AG10803 (cell line): Measurements from ENCODE around the gene DENND1A.
"Not testable (repeated sequence)": the region's sequence is repeated elsewhere in the genome, so short reads cannot be mapped to it uniquely, and the experiment has no call there.

ENCODE experiments used
- DNase-seq: peaks from one replicate; pipeline ENCODE4 v3.0.0; 2010; ENCODE audit warnings: low read depth
- H3K4me3 ChIP-seq: 2 replicates; pipeline ENCODE4 v1.5.1; 2011; ENCODE audit warnings: mild to moderate bottlenecking, low read length, control low read depth
- CTCF ChIP-seq: conservative IDR thresholded peaks from 2 replicates; pipeline ENCODE4 v1.5.1; 2011; ENCODE audit warnings: mild to moderate bottlenecking, low read length, control low read depth, inconsistent platforms

The DENND1A gene

GRCh38 chr9:123922911-123923310 lies 7.0 kb downstream of the DENND1A start:
- DNase-seq, result no peak
- no peak overlapping the region for H3K4me3 ChIP-seq
- TF ChIP-seq CTCF, result no peak

GRCh38 chr9:123922431-123922830 lies 7.5 kb downstream of the DENND1A start:
- DNase-seq, result no peak
- no peak overlapping the region for H3K4me3 ChIP-seq
- no peak for TF ChIP-seq CTCF

GRCh38 chr9:123914517-123915196 lies 15.3 kb downstream of the DENND1A start:
- DNase-seq, result no peak
- no peak for TF ChIP-seq CTCF

GRCh38 chr9:123912167-123912897 lies 17.6 kb downstream of the DENND1A start:
- TF ChIP-seq CTCF, result no peak
- H3K4me3 ChIP-seq, result no peak overlapping the region
- DNase-seq, result no peak

More at GRCh38 chr9:123914517-123915196, 15.3 kb downstream of the DENND1A start:
- H3K4me3 ChIP-seq, result no peak overlapping the region

- TF ChIP-seq CTCF, result no peak
Observed at GRCh38 chr9:123911024-123911423, 18.9 kb downstream of the DENND1A start.

GRCh38 chr9:123909192-123909591 lies 20.7 kb downstream of the DENND1A start:
- not testable (repeated sequence) for H3K4me3 ChIP-seq, DNase-seq

More at GRCh38 chr9:123911024-123911423, 18.9 kb downstream of the DENND1A start:
- no peak overlapping the region for H3K4me3 ChIP-seq
- DNase-seq, result no peak

- not testable (repeated sequence) for H3K4me3 ChIP-seq, DNase-seq
Observed at GRCh38 chr9:123903550-123903949, 26.4 kb downstream of the DENND1A start.

- DNase-seq, result no peak
- no peak overlapping the region for H3K4me3 ChIP-seq
- no peak for TF ChIP-seq CTCF
Observed at GRCh38 chr9:123894822-123895221, 35.1 kb downstream of the DENND1A start.
